ENCODE results near the gene CLNK. TPM values are rescaled to one million over a fixed set of nuclear protein-coding genes. Genes with fewer than 3 reads are reported as not detected.

CLNK gene
- total and polyA plus RNA-seq, 4 donors = 0.26 to 0.30 TPM; not detected in 2

DNA sequence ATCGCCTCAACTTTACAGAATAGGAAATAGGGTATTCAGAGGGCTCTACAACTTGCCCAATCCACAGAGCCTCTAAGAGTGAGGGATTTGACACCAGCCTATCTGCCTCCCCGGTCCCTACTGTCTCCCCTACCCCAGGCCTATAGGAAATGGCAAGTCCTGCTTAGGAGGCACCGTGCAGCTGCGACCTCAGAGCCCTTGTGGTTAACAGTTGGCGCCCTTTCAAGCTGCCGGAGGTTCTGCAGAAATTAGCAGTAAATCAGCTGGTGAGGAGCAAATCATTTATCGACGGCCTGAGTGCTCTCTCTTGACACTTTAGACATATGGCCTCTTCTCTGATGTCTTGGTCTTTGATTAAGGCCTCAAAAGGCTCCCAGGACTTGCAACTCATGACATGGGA is 96.9 kb downstream of the CLNK start:
- Histone ChIP-seq H3K4me1 (ENCODE audit: control insufficient read depth in 1 of 2, insufficient read depth in 2 of 2, low read length in 2 of 2) (no peaks in the 10 kb centered on the region), H3K36me3 (ENCODE audit: control insufficient read depth in 1 of 2, insufficient read depth in 2 of 2, low read length in 1 of 2) (no peaks in the 10 kb centered on the region), H3K9me3 (ENCODE audit: control insufficient read depth, low read length) (no peaks in the 10 kb centered on the region), H3K27ac (ENCODE audit: low read depth in 1 of 2, low read length in 2 of 2) (no peak overlapping the region), H3K27me3 (ENCODE audit: control insufficient read depth in 1 of 2, insufficient read depth in 2 of 2, low read length in 1 of 2) (no peaks in the 10 kb centered on the region), H3K4me3 (ENCODE audit: low read length in 2 of 2) (no peak overlapping the region)
- DNase-seq (no peak), ATAC-seq (ENCODE audit: low FRiP score) (no peak)
- intact Hi-C loops (cut with DNase I) = loop anchor here (10.0 kb wide), 2 partner anchors 837 to 1137 kb away; partner anchors contain the start of gene HS3ST1 (in 1 of the 2)
- WGBS, 2 donors = 78 to 79% methylated on average over 8 of the region's 8 CpGs

DNA sequence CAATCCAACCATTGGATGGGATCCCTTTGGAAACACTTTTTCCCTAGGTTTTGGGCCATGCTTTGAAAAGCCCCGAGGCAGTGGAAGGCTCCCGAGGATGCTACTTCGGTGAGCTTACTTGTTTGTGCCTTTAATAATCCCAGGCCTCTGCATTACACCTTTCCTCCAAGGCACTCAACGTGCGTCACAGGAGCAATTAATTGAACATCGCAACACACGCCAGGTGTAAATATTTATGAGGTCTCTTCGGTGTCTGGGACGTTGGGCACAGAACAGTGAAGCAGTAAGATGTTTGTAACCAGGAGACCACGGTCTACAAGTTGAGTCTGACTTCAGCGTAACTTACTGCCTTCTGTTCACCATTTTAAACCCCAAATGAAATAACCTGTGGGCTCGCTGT is 97.3 kb downstream of the CLNK start:
- WGBS, 2 donors = 95 to 96% methylated on average over 12 of the region's 12 CpGs
- no peaks in the 10 kb centered on the region for H3K4me1 ChIP-seq (ENCODE audit: control insufficient read depth in 1 of 2, insufficient read depth in 2 of 2, low read length in 2 of 2)
- intact Hi-C loops (cut with DNase I) = loop anchor here (10.0 kb wide), 2 partner anchors 838 to 1138 kb away; partner anchors contain the start of gene HS3ST1 (in 1 of the 2)

GRCh38 chr4:10584042-10584441 is 100.5 kb downstream of the CLNK start:
- Histone ChIP-seq H3K36me3 (ENCODE audit: control insufficient read depth in 1 of 2, insufficient read depth in 2 of 2, low read length in 1 of 2) (no peaks in the 10 kb centered on the region), H3K27me3 (ENCODE audit: control insufficient read depth in 1 of 2, insufficient read depth in 2 of 2, low read length in 1 of 2) (no peaks in the 10 kb centered on the region), H3K9me3 (ENCODE audit: control insufficient read depth, low read length) (no peaks in the 10 kb centered on the region), H3K27ac (ENCODE audit: low read depth in 1 of 2, low read length in 2 of 2) (no peak overlapping the region), H3K4me3 (ENCODE audit: low read length in 2 of 2) (no peak overlapping the region), H3K4me1 (ENCODE audit: control insufficient read depth in 1 of 2, insufficient read depth in 2 of 2, low read length in 2 of 2) (no peaks in the 10 kb centered on the region)
- ATAC-seq (ENCODE audit: low FRiP score) = peak; percentile 28
- peak in 1 of 2 donors; percentile 50 for DNase-seq
- intact Hi-C loops (cut with DNase I) = loop anchor here (5.0 to 10.0 kb wide), 3 partner anchors 841 to 1141 kb away; partner anchors contain the start of gene HS3ST1 (in 2 of the 2)
- WGBS, 2 donors = 1 to 2% methylated on average over 2 of the region's 2 CpGs

More for the DNA sequence above, 97.3 kb downstream of the CLNK start:
- no peak for DNase-seq
- Histone ChIP-seq H3K4me3 (ENCODE audit: low read length in 2 of 2) (no peak overlapping the region), H3K36me3 (ENCODE audit: control insufficient read depth in 1 of 2, insufficient read depth in 2 of 2, low read length in 1 of 2) (no peaks in the 10 kb centered on the region), H3K9me3 (ENCODE audit: control insufficient read depth, low read length) (no peaks in the 10 kb centered on the region), H3K27ac (ENCODE audit: low read depth in 1 of 2, low read length in 2 of 2) (no peak overlapping the region), H3K27me3 (ENCODE audit: control insufficient read depth in 1 of 2, insufficient read depth in 2 of 2, low read length in 1 of 2) (no peaks in the 10 kb centered on the region)
- no peak for ATAC-seq (ENCODE audit: low FRiP score)

DNA sequence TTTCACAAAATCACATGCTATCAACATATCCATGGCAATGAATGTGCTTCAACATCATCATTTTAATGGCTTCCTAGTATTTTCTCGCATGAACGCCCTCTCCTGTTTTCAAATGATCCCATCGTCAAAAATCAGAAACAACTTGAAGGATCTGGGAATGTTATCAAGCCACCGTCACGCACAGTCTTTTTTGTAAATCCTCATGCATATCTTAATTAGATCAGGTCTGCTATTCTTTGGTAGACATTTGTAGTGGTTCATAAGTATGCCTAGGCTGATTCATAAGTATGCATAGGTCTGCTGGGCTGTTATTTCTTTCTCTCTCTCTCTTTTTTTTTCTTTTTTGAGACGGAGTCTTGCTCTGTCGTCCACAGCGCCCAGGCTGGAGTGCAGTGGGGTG is 101.6 kb downstream of the CLNK start:
- Histone ChIP-seq H3K9me3 (ENCODE audit: control insufficient read depth, low read length) (no peaks in the 10 kb centered on the region), H3K4me1 (ENCODE audit: control insufficient read depth in 1 of 2, insufficient read depth in 2 of 2, low read length in 2 of 2) (no peaks in the 10 kb centered on the region), H3K36me3 (ENCODE audit: control insufficient read depth in 1 of 2, insufficient read depth in 2 of 2, low read length in 1 of 2) (no peaks in the 10 kb centered on the region), H3K4me3 (ENCODE audit: low read length in 2 of 2) (no peak overlapping the region), H3K27me3 (ENCODE audit: control insufficient read depth in 1 of 2, insufficient read depth in 2 of 2, low read length in 1 of 2) (no peaks in the 10 kb centered on the region), H3K27ac (ENCODE audit: low read depth in 1 of 2, low read length in 2 of 2) (no peak overlapping the region)
- intact Hi-C loops (cut with DNase I) = loop anchor here (5.0 to 10.0 kb wide), 3 partner anchors 842 to 1142 kb away; partner anchors contain the start of gene HS3ST1 (in 2 of the 2)
- ATAC-seq (ENCODE audit: low FRiP score) (no peak), DNase-seq (no peak)
- 87% methylated on average over 8 of the region's 8 CpGs for WGBS, 2 donors

DNA sequence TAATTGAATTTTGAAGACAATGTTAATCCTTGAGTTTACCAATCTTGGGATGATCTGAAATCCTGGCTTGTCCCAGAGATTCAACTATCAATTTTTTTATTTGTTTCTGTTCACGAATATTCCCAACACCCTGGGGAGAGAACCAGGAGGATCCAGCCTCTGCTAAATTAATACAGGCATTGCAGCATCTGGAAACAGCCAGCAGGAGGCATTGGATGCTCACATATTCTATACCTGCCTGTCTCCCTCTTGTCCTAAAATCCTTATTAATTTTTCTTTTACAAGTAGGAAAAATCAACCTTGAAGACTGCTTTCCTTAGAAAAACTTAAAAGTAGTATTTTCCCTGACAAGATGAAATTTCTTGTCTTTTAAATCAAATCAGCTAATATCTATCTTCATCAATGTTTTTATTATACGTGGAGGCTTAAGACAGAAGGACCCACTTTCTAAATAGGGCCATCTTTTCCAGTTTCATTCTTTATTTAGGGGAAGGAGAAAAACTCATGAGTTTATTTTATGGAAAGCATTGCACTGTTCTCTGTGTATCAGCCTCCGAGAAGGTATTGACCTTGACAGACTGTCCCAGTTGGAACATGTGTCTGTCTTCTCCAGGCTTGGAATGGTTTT is 102.4 kb downstream of the CLNK start:
- H3K27ac ChIP-seq (ENCODE audit: low read depth in 1 of 2, low read length in 2 of 2) = no peak overlapping the region
- ATAC-seq (ENCODE audit: low FRiP score) (no peak), DNase-seq (peak in 1 of 2 donors; percentile 53)
- intact Hi-C loops (cut with DNase I) = loop anchor here (5.0 to 10.0 kb wide), 3 partner anchors 843 to 1143 kb away; partner anchors contain the start of gene HS3ST1 (in 2 of the 2)
- H3K27me3 ChIP-seq (ENCODE audit: control insufficient read depth in 1 of 2, insufficient read depth in 2 of 2, low read length in 1 of 2) = no peaks in the 10 kb centered on the region
- 35 to 38% methylated on average over 3 of the region's 3 CpGs for WGBS, 2 donors
- no peaks in the 10 kb centered on the region for H3K4me1 ChIP-seq (ENCODE audit: control insufficient read depth in 1 of 2, insufficient read depth in 2 of 2, low read length in 2 of 2)
- no peak overlapping the region for H3K4me3 ChIP-seq (ENCODE audit: low read length in 2 of 2)
- no peaks in the 10 kb centered on the region for H3K9me3 ChIP-seq (ENCODE audit: control insufficient read depth, low read length)
- H3K36me3 ChIP-seq (ENCODE audit: control insufficient read depth in 1 of 2, insufficient read depth in 2 of 2, low read length in 1 of 2) = no peaks in the 10 kb centered on the region

DNA sequence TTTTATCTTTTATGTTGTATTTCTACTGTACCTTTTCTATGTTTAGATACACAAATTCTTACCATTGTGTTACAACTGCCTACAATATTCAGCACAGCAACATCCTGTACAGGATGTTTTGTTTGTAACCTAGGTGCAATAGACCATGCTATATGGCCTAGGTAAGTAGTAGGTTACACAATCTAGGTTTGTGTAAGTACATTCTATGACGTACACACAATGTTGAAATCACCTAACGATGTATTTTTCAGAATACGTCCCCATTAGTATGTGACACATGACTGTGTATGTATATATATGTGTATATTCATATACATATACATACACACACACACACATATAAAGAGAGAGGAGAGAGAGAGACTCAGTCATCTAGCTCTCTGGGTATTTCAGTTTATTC is 103.5 kb downstream of the CLNK start:
- Histone ChIP-seq H3K27ac (ENCODE audit: low read depth in 1 of 2, low read length in 2 of 2) (no peak overlapping the region), H3K36me3 (ENCODE audit: control insufficient read depth in 1 of 2, insufficient read depth in 2 of 2, low read length in 1 of 2) (no peaks in the 10 kb centered on the region), H3K9me3 (ENCODE audit: control insufficient read depth, low read length) (no peaks in the 10 kb centered on the region), H3K4me1 (ENCODE audit: control insufficient read depth in 1 of 2, insufficient read depth in 2 of 2, low read length in 2 of 2) (no peaks in the 10 kb centered on the region), H3K4me3 (ENCODE audit: low read length in 2 of 2) (no peak overlapping the region), H3K27me3 (ENCODE audit: control insufficient read depth in 1 of 2, insufficient read depth in 2 of 2, low read length in 1 of 2) (no peaks in the 10 kb centered on the region)
- intact Hi-C loops (cut with DNase I) = loop anchor here (5.0 to 10.0 kb wide), 3 partner anchors 844 to 1144 kb away; partner anchors contain the start of gene HS3ST1 (in 2 of the 2)
- DNase-seq = no peak
- WGBS, 2 donors = 90 to 91% methylated on average over 3 of the region's 3 CpGs
- no peak for ATAC-seq (ENCODE audit: low FRiP score)

DNA sequence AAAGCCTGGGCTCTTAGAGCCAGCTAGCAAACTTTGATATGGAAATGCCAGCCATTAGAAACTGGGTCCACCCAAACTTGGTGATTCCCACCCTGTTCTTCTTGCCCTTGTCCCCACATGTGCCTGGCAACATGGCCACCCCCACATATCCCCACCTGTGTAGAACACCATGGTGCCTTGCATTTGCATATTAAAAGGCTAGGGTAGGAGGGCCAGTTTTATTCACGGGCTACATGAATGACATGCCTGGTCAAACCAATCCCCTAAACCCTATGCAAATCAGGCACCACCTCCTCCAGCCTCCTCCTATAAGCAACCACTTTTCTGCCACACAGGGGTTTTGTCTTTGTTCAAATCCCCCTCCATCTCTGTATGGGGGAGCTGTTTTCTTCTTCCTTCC is 104.9 kb downstream of the CLNK start:
- no peak overlapping the region for H3K27ac ChIP-seq (ENCODE audit: low read depth in 1 of 2, low read length in 2 of 2)
- 90 to 95% methylated on average over 1 of the region's 1 CpG for WGBS, 2 donors
- H3K4me1 ChIP-seq (ENCODE audit: control insufficient read depth in 1 of 2, insufficient read depth in 2 of 2, low read length in 2 of 2) = no peaks in the 10 kb centered on the region
- H3K36me3 ChIP-seq (ENCODE audit: control insufficient read depth in 1 of 2, insufficient read depth in 2 of 2, low read length in 1 of 2) = no peaks in the 10 kb centered on the region
- H3K4me3 ChIP-seq (ENCODE audit: low read length in 2 of 2) = no peak overlapping the region
- H3K9me3 ChIP-seq (ENCODE audit: control insufficient read depth, low read length) = no peaks in the 10 kb centered on the region
- DNase-seq (no peak), ATAC-seq (ENCODE audit: low FRiP score) (no peak)
- no peaks in the 10 kb centered on the region for H3K27me3 ChIP-seq (ENCODE audit: control insufficient read depth in 1 of 2, insufficient read depth in 2 of 2, low read length in 1 of 2)
- intact Hi-C loops (cut with DNase I) = loop anchor here (5.0 to 10.0 kb wide), 3 partner anchors 845 to 1145 kb away; partner anchors contain the start of gene HS3ST1 (in 2 of the 2)

DNA sequence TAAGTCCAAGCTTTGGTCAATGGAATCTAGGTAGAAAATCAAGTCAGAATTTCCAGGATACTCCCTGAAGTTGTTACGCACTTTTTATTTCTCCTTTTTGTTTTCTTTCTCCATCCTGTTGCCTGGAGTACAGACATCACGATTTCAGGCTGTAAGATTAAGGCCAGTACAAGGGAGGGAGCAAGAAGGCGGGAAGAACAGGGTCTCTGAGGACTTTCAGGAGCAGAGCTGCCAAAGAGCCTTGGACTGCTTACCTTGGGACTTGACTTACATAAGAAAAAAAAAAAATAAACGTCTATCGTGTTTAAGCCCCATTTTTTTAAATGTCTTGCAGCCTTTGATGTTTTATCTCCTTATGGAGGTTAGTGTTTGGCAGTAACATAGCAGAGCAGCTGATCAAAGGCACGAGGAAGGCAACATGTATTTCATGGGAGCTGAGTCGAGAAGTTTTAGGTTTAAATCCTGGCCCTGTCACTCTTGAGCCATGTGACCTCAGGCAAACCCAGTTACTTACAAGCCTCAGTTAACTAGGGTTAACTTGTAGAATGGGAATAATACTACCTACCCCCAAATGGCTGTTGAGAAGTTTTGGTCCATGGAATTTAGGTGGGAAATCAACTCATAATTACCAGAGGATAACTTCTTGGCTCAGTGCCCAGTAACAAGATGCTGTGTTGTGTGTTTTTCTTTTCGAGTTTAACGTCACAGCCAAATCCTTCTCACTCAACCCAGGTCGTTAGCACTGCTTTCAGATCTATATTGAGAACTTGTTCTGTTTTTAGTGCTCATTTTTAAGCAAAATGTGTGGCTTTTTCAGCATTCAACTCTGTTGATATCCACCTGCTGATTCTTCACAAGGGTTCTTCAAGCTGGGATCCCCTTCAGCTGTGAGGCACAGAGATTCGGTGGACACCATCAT is 106.8 kb downstream of the CLNK start:
- Histone ChIP-seq H3K27ac (ENCODE audit: low read depth in 1 of 2, low read length in 2 of 2) (no peak overlapping the region), H3K36me3 (ENCODE audit: control insufficient read depth in 1 of 2, insufficient read depth in 2 of 2, low read length in 1 of 2) (no peaks in the 10 kb centered on the region), H3K4me3 (ENCODE audit: low read length in 2 of 2) (no peak overlapping the region), H3K9me3 (ENCODE audit: control insufficient read depth, low read length) (no peaks in the 10 kb centered on the region), H3K4me1 (ENCODE audit: control insufficient read depth in 1 of 2, insufficient read depth in 2 of 2, low read length in 2 of 2) (no peaks in the 10 kb centered on the region), H3K27me3 (ENCODE audit: control insufficient read depth in 1 of 2, insufficient read depth in 2 of 2, low read length in 1 of 2) (no peaks in the 10 kb centered on the region)
- intact Hi-C loops (cut with DNase I) = no loop called here
- DNase-seq = no peak
- WGBS, 2 donors = 28 to 30% methylated on average over 11 of the region's 11 CpGs
- ATAC-seq (ENCODE audit: low FRiP score) = no peak
